ENCODE data around the gene MTG2. TPM values are rescaled to one million over a fixed set of nuclear protein-coding genes. Genes with fewer than 3 reads are reported as not detected.

MTG2 gene
- total RNA-seq, 1 donor from 2014 or later = 20.2 TPM

GRCh38 chr20:62138204-62138543, 44.7 kb upstream of the MTG2 start:
- Mint-ChIP-seq H3K27me3 (ENCODE audit: unreplicated experiment) (peaks cover 15% of the 10 kb centered on the region), H3K36me3 (ENCODE audit: low read depth, unreplicated experiment) (peaks cover 47% of the 10 kb centered on the region), H3K4me3 (ENCODE audit: unreplicated experiment) (peak overlapping the region; percentile 56), H3K27ac (ENCODE audit: unreplicated experiment) (no peak overlapping the region), H3K9me3 (ENCODE audit: unreplicated experiment) (no peaks in the 10 kb centered on the region), H3K4me1 (ENCODE audit: unreplicated experiment) (peaks cover 19% of the 10 kb centered on the region)
- no peak for TF ChIP-seq CTCF (IDR thresholded peaks at IDR 0.05; ENCODE audit: unreplicated experiment)
- no peak for DNase-seq (ENCODE audit: low spot score)

GRCh38 chr20:62138912-62139311, 43.9 kb upstream of the MTG2 start:
- no peak for DNase-seq (ENCODE audit: low spot score)
- Mint-ChIP-seq H3K4me3 (ENCODE audit: unreplicated experiment) (peak overlapping the region; percentile 69), H3K27ac (ENCODE audit: unreplicated experiment) (peak overlapping the region; percentile 42), H3K9me3 (ENCODE audit: unreplicated experiment) (no peaks in the 10 kb centered on the region), H3K27me3 (ENCODE audit: unreplicated experiment) (peaks cover 15% of the 10 kb centered on the region), H3K4me1 (ENCODE audit: unreplicated experiment) (peaks cover 19% of the 10 kb centered on the region), H3K36me3 (ENCODE audit: low read depth, unreplicated experiment) (peaks cover 47% of the 10 kb centered on the region)
- TF ChIP-seq CTCF (IDR thresholded peaks at IDR 0.05; ENCODE audit: unreplicated experiment) = no peak

GRCh38 chr20:62139636-62140035, 43.2 kb upstream of the MTG2 start:
- Mint-ChIP-seq H3K27me3 (ENCODE audit: unreplicated experiment) (peaks cover 18% of the 10 kb centered on the region), H3K9me3 (ENCODE audit: unreplicated experiment) (no peaks in the 10 kb centered on the region), H3K36me3 (ENCODE audit: low read depth, unreplicated experiment) (peaks cover 47% of the 10 kb centered on the region), H3K4me3 (ENCODE audit: unreplicated experiment) (peak overlapping the region; percentile 49), H3K27ac (ENCODE audit: unreplicated experiment) (peak overlapping the region; percentile 42), H3K4me1 (ENCODE audit: unreplicated experiment) (peaks cover 21% of the 10 kb centered on the region)
- no peak for TF ChIP-seq CTCF (IDR thresholded peaks at IDR 0.05; ENCODE audit: unreplicated experiment)
- DNase-seq (ENCODE audit: low spot score) = no peak

GRCh38 chr20:62141043-62141396, 41.8 kb upstream of the MTG2 start:
- Mint-ChIP-seq H3K36me3 (ENCODE audit: low read depth, unreplicated experiment) (peaks cover 44% of the 10 kb centered on the region), H3K27me3 (ENCODE audit: unreplicated experiment) (peaks cover 21% of the 10 kb centered on the region), H3K9me3 (ENCODE audit: unreplicated experiment) (no peaks in the 10 kb centered on the region), H3K4me3 (ENCODE audit: unreplicated experiment) (peak overlapping the region; percentile 98), H3K4me1 (ENCODE audit: unreplicated experiment) (peaks cover 31% of the 10 kb centered on the region), H3K27ac (ENCODE audit: unreplicated experiment) (peak overlapping the region; percentile 45)
- DNase-seq (ENCODE audit: low spot score) = no peak
- TF ChIP-seq CTCF (IDR thresholded peaks at IDR 0.05; ENCODE audit: unreplicated experiment) = no peak

GRCh38 chr20:62141397-62142251, 41.2 kb upstream of the MTG2 start:
- Mint-ChIP-seq H3K4me3 (ENCODE audit: unreplicated experiment) (peak overlapping the region; percentile 98), H3K4me1 (ENCODE audit: unreplicated experiment) (peaks cover 31% of the 10 kb centered on the region), H3K27ac (ENCODE audit: unreplicated experiment) (peak overlapping the region; percentile 95), H3K27me3 (ENCODE audit: unreplicated experiment) (peaks cover 21% of the 10 kb centered on the region), H3K36me3 (ENCODE audit: low read depth, unreplicated experiment) (peaks cover 38% of the 10 kb centered on the region), H3K9me3 (ENCODE audit: unreplicated experiment) (no peaks in the 10 kb centered on the region)
- DNase-seq (ENCODE audit: low spot score) = no peak
- no peak for TF ChIP-seq CTCF (IDR thresholded peaks at IDR 0.05; ENCODE audit: unreplicated experiment)

All from endothelial cell (in vitro differentiated cells).